SU-DHL-6 (cell line): ENCODE data around the gene ATOSB.

Experiments
- EZH2phosphoT487 ChIP-seq: fragments of 200-600 bp; sonication (generic), shearing (Covaris generic); conservative IDR thresholded peaks from 2 replicates; pipeline ENCODE4 v1.6.1; 2018; ENCODE audit warnings: mild to moderate bottlenecking, antibody characterized with exemption, low read length, moderate library complexity, mixed read lengths
- TF ChIP-seq, protein P1 (sequence below): fragments of 200-600 bp; sonication (generic); IDR thresholded peaks from one replicate; pipeline ENCODE4 v1.5.1; 2017; ENCODE audit warnings: antibody characterized with exemption, mild to moderate bottlenecking, low read length, moderate library complexity; ENCODE audit not compliant: insufficient read depth, poor library complexity, severe bottlenecking

DNA sequence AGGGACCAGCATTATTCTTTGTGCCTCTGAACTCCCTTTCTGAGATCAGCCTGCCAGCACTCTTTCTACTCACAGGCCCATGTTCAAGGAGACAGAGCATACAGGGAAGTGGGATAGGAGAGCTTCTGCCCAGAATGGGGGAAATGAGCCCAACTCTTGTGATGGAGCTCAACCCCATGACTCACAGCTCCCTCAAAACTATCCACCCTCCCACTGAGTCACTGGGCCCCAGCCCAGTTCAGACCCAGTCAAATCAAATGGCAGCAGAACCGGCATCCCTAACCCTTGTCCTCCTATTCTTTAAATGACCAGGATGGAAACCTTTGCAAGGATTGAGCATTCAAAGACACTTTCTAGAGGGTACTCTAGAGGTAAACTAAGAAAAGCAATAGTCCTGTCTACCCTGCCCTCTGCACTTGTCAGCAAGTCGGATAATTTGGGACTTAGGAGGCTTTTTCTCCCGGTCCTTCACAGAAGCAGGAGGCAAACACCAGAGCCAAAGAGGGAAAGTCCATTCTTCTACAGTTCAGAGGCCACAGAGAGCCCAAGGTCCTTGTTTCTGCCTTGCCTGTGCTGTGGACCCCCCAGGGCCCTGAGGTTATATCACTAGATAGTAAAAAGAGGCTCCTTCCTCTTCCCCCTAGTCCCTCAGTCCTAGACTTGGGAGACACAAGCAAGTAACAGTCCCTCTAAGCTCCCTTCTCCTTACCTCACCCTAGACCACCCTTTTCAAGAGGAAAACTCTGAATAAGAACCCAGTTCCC is 3.2 kb downstream of the ATOSB start:
- TF ChIP-seq, protein P1, sequence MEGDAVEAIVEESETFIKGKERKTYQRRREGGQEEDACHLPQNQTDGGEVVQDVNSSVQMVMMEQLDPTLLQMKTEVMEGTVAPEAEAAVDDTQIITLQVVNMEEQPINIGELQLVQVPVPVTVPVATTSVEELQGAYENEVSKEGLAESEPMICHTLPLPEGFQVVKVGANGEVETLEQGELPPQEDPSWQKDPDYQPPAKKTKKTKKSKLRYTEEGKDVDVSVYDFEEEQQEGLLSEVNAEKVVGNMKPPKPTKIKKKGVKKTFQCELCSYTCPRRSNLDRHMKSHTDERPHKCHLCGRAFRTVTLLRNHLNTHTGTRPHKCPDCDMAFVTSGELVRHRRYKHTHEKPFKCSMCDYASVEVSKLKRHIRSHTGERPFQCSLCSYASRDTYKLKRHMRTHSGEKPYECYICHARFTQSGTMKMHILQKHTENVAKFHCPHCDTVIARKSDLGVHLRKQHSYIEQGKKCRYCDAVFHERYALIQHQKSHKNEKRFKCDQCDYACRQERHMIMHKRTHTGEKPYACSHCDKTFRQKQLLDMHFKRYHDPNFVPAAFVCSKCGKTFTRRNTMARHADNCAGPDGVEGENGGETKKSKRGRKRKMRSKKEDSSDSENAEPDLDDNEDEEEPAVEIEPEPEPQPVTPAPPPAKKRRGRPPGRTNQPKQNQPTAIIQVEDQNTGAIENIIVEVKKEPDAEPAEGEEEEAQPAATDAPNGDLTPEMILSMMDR: no peak
- TF ChIP-seq EZH2phosphoT487: no peak
